ENCODE results near the gene PLAAT1. TPM values are rescaled to one million over a fixed set of nuclear protein-coding genes. Genes with fewer than 3 reads are reported as not detected.

The PLAAT1 gene
- total RNA-seq (1 to 10 TPM in 1 of 2 donors, not detected in 1; 3.8 TPM), total RNA-seq (0 reads per million in 2 donors)

DNA sequence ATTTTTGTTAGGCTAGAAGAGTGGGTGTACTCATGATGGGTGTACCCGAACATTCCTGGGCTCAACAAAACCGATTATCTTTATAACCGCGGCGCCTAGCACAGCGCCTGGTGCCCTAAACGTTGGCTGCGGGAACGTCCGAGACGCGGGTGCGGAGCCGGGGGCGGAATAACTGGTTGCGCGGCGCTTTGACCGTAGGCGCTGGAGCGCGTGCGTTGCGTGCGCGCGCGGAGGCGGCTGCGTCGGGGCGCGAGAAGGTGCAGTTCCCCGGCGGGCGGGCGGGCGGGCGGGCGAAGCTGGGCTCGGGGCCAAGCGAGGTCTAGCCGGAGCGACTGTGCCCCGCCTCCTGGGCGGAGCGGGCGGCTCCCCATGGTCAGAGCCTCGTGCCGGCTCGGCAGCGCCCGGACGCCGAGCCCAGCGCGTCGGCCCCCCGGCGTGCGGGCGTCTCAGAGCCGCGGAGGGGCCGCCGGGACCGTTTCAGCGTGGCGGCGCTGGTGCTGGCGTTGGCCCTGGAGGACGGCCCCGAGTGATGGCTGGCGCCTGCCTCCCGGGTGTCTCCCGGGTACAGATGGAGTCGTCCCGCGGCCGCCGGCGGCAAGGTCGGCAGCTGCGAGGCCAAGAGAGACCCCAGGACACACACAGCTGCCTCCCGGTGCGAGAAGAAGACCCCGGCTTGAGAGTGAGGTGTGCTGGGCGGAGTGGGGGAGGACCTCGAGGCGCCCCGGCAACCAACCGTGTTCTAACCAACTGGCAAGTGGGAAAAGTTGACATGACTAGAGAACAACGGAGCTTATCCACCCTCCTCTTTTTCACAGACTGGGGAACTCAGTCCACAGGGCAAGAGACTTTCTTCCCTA lies at the start of gene PLAAT1:
Gene PLAAT1 (plus strand): TSS at position 373 of the 857 bp plus-strand sequence. CDS start 14,429 bp downstream, outside the sequence.
- DNase-seq: no peak
- H3K4me1 Mint-ChIP-seq: no peaks in the 10 kb centered on the region
- H3K27ac Mint-ChIP-seq: no peak within 1 kb of the TSS
- H3K27me3 Mint-ChIP-seq: peaks cover 32% of the 10 kb centered on the region
- ATAC-seq: no peak
- no peaks in the 10 kb centered on the region for H3K9me3 ChIP-seq (ENCODE audit: control insufficient read depth, low read length, poor library complexity, severe bottlenecking)
- peak within 1 kb of the TSS; percentile 15 for H3K4me3 Mint-ChIP-seq
- H3K36me3 Mint-ChIP-seq (ENCODE audit: low read depth): peaks cover 2% of the 10 kb centered on the region

DNA sequence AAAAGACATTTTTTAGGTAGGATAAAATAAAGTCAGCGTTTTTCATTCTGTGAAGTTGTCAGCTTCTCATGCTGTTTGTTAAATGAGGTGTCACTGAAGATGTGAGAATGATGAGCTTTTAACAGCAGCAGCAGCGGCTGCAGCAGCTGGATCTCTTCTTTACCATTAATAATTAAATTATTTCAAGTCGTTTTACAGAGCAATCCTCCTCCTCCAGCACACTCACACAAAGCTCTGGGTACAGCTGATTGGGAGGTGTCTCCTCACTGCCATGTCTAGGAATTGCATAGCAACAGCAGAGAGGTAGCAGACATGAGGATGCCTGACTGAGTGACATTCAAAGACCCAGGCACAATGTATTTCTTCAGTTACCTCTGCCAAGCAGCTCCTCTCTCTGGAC lies 46.7 kb upstream of the PLAAT1 start:
- Mint-ChIP-seq H3K27me3 (peaks cover 7% of the 10 kb centered on the region), H3K36me3 (ENCODE audit: low read depth) (no peaks in the 10 kb centered on the region), H3K27ac (no peak overlapping the region), H3K4me3 (no peak overlapping the region), H3K4me1 (no peaks in the 10 kb centered on the region)
- ATAC-seq (no peak), DNase-seq (no peak)
- H3K9me3 ChIP-seq (ENCODE audit: control insufficient read depth, low read length, poor library complexity, severe bottlenecking): no peaks in the 10 kb centered on the region

DNA sequence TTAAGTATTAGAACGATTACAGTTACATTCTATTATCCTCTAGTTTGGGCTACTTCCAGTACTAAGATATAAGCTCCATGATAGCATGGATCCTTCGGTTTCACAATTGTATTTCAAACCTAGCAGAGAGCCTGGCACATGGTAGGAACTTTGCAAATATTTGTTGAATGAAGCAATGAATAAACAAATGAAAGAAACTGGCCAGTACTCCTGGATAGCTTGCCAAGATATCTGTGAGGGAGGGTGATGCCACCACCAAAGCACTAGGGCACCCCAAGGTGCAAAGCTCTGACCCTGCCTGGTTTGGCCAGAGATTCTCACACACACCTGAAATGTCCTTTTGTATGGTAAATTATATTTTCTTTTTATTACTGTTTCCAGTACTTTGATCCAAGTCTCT lies 44.3 kb upstream of the PLAAT1 start:
- ATAC-seq (no peak), DNase-seq (no peak)
- H3K27ac Mint-ChIP-seq: no peak overlapping the region
- no peaks in the 10 kb centered on the region for H3K9me3 ChIP-seq (ENCODE audit: control insufficient read depth, low read length, poor library complexity, severe bottlenecking)
- no peaks in the 10 kb centered on the region for H3K36me3 Mint-ChIP-seq (ENCODE audit: low read depth)
- H3K4me1 Mint-ChIP-seq: no peaks in the 10 kb centered on the region
- peaks cover 7% of the 10 kb centered on the region for H3K27me3 Mint-ChIP-seq
- no peak overlapping the region for H3K4me3 Mint-ChIP-seq

DNA sequence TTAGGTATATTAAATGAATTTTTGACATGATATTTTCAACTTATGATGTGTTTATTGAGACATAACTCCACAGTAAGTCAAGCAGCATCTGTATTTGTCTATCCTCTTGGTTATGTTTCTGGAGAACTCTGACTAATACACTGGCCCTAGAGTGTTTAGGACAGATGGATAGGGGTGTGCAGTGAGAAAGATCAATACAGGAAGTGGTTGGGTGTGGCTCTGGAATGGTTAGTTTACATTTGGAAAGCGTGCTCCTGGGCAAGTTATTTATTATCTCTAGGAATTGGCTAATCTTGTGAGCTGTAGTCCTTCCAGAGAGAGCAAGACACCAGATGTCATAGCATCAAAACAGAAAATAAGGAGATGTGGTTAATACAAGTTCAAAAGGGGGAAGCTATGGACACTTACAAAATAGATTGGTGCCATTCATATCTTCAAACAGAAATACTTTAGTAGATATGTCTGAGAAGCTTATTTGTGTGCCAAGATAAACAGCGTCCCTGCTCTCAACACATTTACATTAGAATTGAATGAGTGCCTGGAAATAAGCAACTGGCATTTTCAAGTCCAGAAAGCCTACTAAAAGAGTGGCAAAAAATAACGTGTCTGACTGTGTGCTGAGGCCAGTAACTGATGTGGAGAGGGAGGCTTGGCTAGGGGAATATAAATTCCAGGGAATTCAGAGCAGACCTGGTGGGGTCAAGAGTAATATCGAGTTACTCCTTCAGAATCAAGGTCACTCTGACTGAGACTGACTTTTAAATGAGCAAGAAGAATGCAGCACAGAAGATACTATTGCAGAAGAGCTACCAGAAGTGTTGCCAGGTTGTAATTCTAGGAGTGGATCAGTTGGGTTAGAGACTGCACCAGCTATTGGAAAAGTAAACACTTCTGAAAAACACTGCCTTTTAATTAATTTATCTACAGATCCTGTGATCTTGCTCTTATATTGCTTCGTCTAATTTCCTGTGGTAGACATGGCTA lies 33.4 kb upstream of the PLAAT1 start:
- H3K9me3 ChIP-seq (ENCODE audit: control insufficient read depth, low read length, poor library complexity, severe bottlenecking): no peaks in the 10 kb centered on the region
- ATAC-seq: no peak
- Mint-ChIP-seq H3K4me3 (no peak overlapping the region), H3K36me3 (ENCODE audit: low read depth) (no peaks in the 10 kb centered on the region), H3K27ac (no peak overlapping the region), H3K4me1 (no peaks in the 10 kb centered on the region), H3K27me3 (peaks cover under 1% of the 10 kb centered on the region)
- DNase-seq: no peak

DNA sequence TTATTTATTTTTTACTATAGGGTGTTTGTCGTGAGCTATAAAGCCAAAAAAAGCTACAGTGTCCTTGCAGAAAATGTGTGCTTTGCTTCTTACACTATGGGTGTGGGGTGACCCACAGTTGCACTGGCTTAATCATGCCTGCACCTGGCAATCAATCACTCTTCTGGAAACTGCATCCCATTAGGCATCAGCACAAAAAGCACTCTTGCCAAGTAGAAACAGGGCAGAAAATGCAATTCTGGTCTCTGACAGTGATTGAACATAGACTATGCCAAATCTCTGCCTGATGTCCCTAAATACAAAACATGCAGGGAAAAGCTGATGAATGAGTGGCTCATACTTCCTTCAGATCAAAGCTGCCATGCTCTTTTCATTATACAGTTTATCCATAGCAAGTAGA lies 30.4 kb upstream of the PLAAT1 start:
- no peak for DNase-seq
- no peak overlapping the region for H3K4me3 Mint-ChIP-seq
- no peaks in the 10 kb centered on the region for H3K9me3 ChIP-seq (ENCODE audit: control insufficient read depth, low read length, poor library complexity, severe bottlenecking)
- peaks cover 15% of the 10 kb centered on the region for H3K27me3 Mint-ChIP-seq
- ATAC-seq: no peak
- no peaks in the 10 kb centered on the region for H3K36me3 Mint-ChIP-seq (ENCODE audit: low read depth)
- no peak overlapping the region for H3K27ac Mint-ChIP-seq
- no peaks in the 10 kb centered on the region for H3K4me1 Mint-ChIP-seq

DNA sequence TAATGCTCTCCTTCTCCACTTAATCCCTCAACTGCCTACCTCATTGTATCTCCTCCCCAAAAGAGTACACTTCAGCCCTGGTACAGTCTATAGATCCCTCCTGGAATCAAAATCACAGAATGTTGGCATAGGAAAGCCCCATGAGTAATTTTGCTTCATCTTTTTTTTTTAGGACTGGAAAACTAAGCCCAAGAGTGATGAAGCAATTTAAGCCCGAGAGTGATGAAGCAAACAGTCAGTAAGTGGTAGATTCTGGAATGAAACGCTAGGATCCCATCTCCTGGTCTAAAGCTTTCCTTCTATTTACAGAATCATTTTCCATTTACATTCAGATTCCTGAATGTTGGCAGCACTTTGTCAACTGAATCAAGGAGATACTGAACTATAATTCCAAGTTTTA lies 29.8 kb upstream of the PLAAT1 start:
- no peak for DNase-seq
- Mint-ChIP-seq H3K27me3 (peaks cover 15% of the 10 kb centered on the region), H3K27ac (no peak overlapping the region), H3K36me3 (ENCODE audit: low read depth) (no peaks in the 10 kb centered on the region), H3K4me1 (no peaks in the 10 kb centered on the region), H3K4me3 (no peak overlapping the region)
- ATAC-seq: no peak
- H3K9me3 ChIP-seq (ENCODE audit: control insufficient read depth, low read length, poor library complexity, severe bottlenecking): no peaks in the 10 kb centered on the region

DNA sequence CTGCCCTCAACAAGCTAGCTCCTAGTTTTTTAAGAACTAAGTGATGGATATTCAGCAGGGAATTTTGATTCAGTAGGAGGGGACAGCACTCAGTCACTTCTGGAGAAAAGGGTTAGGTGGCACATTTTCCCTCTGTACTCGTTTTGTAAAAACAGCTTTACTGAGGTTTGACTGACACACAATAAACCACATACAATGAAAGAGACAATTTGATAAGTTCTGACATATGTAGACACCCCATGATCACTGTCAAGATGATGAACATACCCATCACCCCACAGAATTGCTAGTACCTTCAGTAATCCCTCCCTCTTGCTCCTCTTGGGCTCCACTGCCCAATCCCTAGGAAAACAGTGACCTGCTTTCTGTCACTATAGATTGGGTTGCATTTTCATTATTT lies 29.0 kb upstream of the PLAAT1 start:
- ATAC-seq (no peak), DNase-seq (no peak)
- H3K4me3 Mint-ChIP-seq: no peak overlapping the region
- H3K9me3 ChIP-seq (ENCODE audit: control insufficient read depth, low read length, poor library complexity, severe bottlenecking): no peaks in the 10 kb centered on the region
- H3K27me3 Mint-ChIP-seq: peaks cover 15% of the 10 kb centered on the region
- H3K36me3 Mint-ChIP-seq (ENCODE audit: low read depth): no peaks in the 10 kb centered on the region
- no peak overlapping the region for H3K27ac Mint-ChIP-seq
- H3K4me1 Mint-ChIP-seq: no peaks in the 10 kb centered on the region

DNA sequence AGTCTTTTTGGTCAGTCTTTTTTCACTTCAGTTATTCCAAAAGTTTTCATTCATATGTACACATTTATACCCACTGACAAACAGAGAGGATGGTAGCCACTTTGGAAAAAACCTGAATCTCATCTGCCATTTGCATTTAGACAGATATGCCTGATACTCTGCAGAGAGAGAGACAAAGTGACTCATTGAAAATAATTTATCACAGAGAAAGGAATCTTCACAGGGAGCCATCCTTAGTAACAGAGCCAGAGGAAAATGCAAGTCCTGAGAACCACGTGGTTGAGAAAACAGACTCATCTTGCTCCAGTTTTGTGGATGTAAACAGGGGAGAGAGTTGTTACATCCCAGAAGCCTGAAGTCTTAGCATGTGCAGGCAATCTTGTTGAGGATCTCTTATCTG lies 28.2 kb upstream of the PLAAT1 start:
- no peak for ATAC-seq
- no peaks in the 10 kb centered on the region for H3K36me3 Mint-ChIP-seq (ENCODE audit: low read depth)
- H3K27ac Mint-ChIP-seq: no peak overlapping the region
- H3K9me3 ChIP-seq (ENCODE audit: control insufficient read depth, low read length, poor library complexity, severe bottlenecking): no peaks in the 10 kb centered on the region
- peaks cover 2% of the 10 kb centered on the region for H3K4me1 Mint-ChIP-seq
- H3K4me3 Mint-ChIP-seq: no peak overlapping the region
- no peak for DNase-seq
- H3K27me3 Mint-ChIP-seq: peaks cover 23% of the 10 kb centered on the region

DNA sequence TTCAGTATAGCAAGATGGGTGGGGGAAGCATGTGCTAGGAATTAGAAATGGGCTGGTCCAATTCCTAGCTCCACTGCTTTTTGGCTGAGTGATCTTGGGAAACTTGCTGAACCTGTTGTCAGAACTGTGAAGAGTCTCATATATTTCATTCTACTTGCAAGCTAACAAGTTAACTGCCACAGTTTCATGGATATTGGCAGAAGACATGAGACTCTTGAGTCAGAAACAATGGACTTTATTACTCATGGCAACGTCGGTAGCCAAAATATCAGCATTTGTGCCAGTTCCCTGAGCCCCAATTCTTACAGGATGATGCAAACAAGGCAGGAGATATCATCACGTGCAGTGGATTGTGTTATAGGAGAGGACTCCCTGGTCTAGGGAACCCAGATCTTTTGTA lies 26.6 kb upstream of the PLAAT1 start:
- Mint-ChIP-seq H3K27me3 (peaks cover 23% of the 10 kb centered on the region), H3K4me1 (peaks cover 2% of the 10 kb centered on the region), H3K36me3 (ENCODE audit: low read depth) (no peaks in the 10 kb centered on the region), H3K27ac (no peak overlapping the region), H3K4me3 (no peak overlapping the region)
- no peak for ATAC-seq
- no peak for DNase-seq
- H3K9me3 ChIP-seq (ENCODE audit: control insufficient read depth, low read length, poor library complexity, severe bottlenecking): no peaks in the 10 kb centered on the region

DNA sequence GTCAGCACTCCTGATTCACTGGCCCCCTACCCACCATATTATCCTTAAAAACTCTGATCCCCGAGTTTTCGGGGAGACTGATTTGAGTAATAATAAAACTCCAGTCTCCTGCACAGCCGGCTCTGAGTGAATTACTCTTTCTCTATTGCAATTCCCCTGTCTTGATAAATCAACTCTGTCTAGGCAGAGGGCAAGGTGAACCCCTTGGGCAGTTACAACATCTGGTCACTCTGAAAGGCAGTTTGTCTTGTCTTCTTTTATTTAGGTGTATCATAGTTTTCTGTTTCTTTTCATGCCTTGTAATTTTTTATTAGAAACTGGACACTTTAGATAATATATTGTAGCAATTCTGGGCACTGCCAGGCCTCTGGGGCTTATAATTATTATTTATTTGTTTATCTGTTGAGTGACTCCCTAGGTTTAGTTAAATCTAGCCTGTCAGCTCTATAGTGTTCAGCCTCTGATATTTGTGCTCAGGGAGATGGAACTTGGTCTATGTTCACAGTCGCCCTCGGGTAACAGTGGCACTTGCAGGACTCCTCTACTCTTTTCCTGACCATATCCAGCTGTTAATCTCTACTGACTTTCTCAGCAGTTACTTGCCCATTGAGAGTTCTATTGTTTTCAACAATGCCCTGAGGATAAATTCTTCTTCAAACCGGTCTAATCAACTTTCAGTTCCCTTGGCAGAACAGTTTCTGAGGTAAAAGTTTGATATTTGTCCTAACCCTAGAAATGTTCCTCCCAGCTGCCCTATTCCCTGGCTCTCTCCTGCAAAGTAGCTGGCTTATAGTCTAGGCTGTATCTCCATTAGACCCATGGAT lies 15.5 kb upstream of the PLAAT1 start:
- Mint-ChIP-seq H3K4me1 (no peaks in the 10 kb centered on the region), H3K27ac (no peak overlapping the region), H3K36me3 (ENCODE audit: low read depth) (no peaks in the 10 kb centered on the region), H3K4me3 (no peak overlapping the region), H3K27me3 (peaks cover 41% of the 10 kb centered on the region)
- DNase-seq: no peak
- ATAC-seq: no peak
- no peaks in the 10 kb centered on the region for H3K9me3 ChIP-seq (ENCODE audit: control insufficient read depth, low read length, poor library complexity, severe bottlenecking)

DNA sequence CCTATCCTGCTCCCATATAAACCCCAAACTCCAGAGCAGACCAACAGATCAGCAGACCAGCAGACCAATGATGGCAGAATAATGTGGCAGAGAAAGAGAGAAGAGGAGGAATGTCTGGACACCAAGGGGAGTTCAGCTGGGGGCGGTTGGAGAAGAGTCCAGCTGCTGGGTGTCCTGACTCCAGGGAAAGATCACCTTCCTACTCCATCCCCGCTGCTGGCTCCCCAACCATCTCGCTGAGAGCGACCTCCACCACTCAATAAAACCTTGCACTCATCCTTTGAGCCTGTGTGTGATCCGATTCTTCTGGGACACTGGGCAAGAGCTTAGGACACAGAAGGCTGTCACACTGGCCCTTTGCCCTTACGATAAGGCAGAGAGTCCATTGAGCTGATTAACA lies 12.8 kb upstream of the PLAAT1 start:
- Mint-ChIP-seq H3K36me3 (ENCODE audit: low read depth) (no peaks in the 10 kb centered on the region), H3K27ac (no peak overlapping the region), H3K4me3 (no peak overlapping the region), H3K27me3 (peaks cover 44% of the 10 kb centered on the region), H3K4me1 (no peaks in the 10 kb centered on the region)
- no peak for ATAC-seq
- no peaks in the 10 kb centered on the region for H3K9me3 ChIP-seq (ENCODE audit: control insufficient read depth, low read length, poor library complexity, severe bottlenecking)
- DNase-seq: no peak

DNA sequence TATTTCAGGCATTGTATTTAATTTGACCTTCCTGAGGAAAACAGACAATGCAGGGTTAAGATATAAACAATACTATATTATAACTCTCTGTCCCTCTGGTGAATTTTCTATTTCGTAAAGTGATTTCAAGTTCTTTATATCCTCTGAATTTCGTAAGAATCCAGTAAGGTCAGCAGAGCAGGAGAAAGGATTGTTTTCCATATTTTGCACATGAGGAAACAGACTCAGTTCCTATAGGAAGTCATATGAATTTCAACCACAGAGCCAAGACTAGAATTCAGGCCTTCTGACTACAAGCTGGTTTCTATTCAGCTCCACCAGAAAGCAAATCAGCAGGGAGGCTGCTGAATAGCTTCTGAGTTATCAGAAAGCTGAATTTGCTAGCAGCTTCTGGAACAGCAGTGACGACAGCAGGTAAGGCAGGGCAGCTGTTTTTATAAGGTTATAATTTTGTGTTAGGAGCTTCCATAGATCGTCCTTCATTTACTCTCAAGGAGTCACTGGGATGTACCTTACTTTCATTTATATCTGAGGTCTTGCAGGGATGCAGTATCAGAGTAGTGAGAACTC lies 11.1 kb upstream of the PLAAT1 start:
- no peaks in the 10 kb centered on the region for H3K9me3 ChIP-seq (ENCODE audit: control insufficient read depth, low read length, poor library complexity, severe bottlenecking)
- no peak overlapping the region for H3K27ac Mint-ChIP-seq
- peaks cover 42% of the 10 kb centered on the region for H3K27me3 Mint-ChIP-seq
- no peaks in the 10 kb centered on the region for H3K4me1 Mint-ChIP-seq
- no peak for ATAC-seq
- DNase-seq: no peak
- H3K36me3 Mint-ChIP-seq (ENCODE audit: low read depth): no peaks in the 10 kb centered on the region
- no peak overlapping the region for H3K4me3 Mint-ChIP-seq
